Measurements from ENCODE around the gene CYB561.

GRCh38 chr17:63419949-63420867 lies 25.9 kb downstream of the CYB561 start:
- no peak for TF ChIP-seq CTCF (conservative IDR thresholded peaks at IDR 0.05; ENCODE audit: low read depth in 2 of 2)
- TF ChIP-seq EZH2phosphoT487 (IDR thresholded peaks at IDR 0.05; ENCODE audit: unreplicated experiment): no peak
- TF ChIP-seq EZH2 (IDR thresholded peaks at IDR 0.05; ENCODE audit: low read depth, unreplicated experiment): no peak
- no peak for TF ChIP-seq POLR2AphosphoS5 (IDR thresholded peaks at IDR 0.05; ENCODE audit: low read depth)

All from GM23338 (cell line).